Left ventricle myocardium inferior (tissue), 1 donor: ENCODE results near the gene IL1RL2. TPM values are rescaled to one million over a fixed set of nuclear protein-coding genes. Genes with fewer than 3 reads are reported as not detected.

Source experiments
- DNase-seq: peaks from one replicate; pipeline ENCODE4 v3.0.0-alpha.2; 2020
- H3K27ac ChIP-seq: fragments of 200-600 bp; replicated peaks from 2 replicates; pipeline ENCODE4 v1.8.0; 2021
- H3K27me3 ChIP-seq: fragments of 200-600 bp; 2 replicates; pipeline ENCODE4 v1.8.0; 2021; ENCODE audit warnings: low read depth
- H3K36me3 ChIP-seq: fragments of 200-600 bp; 2 replicates; pipeline ENCODE4 v1.8.0; 2021
- H3K4me1 ChIP-seq: fragments of 200-600 bp; 2 replicates; pipeline ENCODE4 v1.8.0; 2021
- H3K4me3 ChIP-seq: fragments of 200-600 bp; 2 replicates; pipeline ENCODE4 v1.8.0; 2021; ENCODE audit warnings: mild to moderate bottlenecking, moderate library complexity
- H3K9me3 ChIP-seq: fragments of 200-600 bp; replicated peaks from 2 replicates; pipeline ENCODE4 v1.8.0; 2021
- CTCF ChIP-seq: fragments of 200-600 bp; IDR thresholded peaks from 2 replicates; pipeline ENCODE4 v1.8.0; 2021; ENCODE audit warnings: antibody characterized with exemption, mild to moderate bottlenecking, borderline replicate concordance
- intact Hi-C: fragments of 100-400 bp; cut with micrococcal nuclease; formaldehyde crosslinking; loops from one replicate; pipeline ENCODE4 v1.11.0; 2022
- total RNA-seq: library from RNA; stranded (reverse); fragmentation: NEBNext Ultra II Directional; extraction: Animal tissue kit (Norgen Biotek cat#: 25700); gene quantifications from one replicate; pipeline ENCODE4 v1.2.1, GENCODE V29; 2021
- donor health status: DM: no; HTN: yes; CAD: no; lungs with severe emphysema.

The IL1RL2 gene
- total RNA-seq, 1 donor from 2014 or later: 0.30 TPM

DNA sequence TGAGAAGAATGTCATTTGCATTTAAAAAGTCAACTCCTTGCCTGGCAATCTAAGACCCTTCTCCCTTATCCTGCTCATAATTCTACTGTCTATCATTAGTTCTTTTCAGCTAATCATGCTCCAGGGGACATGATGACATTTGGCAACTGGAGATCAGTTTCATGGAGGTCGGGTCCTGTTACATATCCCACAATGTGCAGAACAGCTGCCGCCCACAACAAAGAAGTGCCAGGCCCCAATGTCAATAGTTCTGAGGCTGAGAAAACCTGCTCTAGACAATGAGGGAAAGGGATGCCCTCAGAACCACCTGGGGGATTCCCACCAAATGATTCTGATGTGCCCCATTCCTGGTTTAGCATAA, 71.2 kb downstream of the IL1RL2 start:
- TF ChIP-seq CTCF: no peak
- Histone ChIP-seq H3K9me3 (no peaks in the 10 kb centered on the region), H3K27me3 (peaks cover 20% of the 10 kb centered on the region), H3K36me3 (no peaks in the 10 kb centered on the region), H3K4me1 (peaks cover 8% of the 10 kb centered on the region), H3K27ac (no peak overlapping the region), H3K4me3 (no peak overlapping the region)
- DNase-seq: no peak
- intact Hi-C loops: loop anchor here (10.0 kb wide), 1 partner anchor 87 kb away; no protein-coding TSS in a partner anchor

DNA sequence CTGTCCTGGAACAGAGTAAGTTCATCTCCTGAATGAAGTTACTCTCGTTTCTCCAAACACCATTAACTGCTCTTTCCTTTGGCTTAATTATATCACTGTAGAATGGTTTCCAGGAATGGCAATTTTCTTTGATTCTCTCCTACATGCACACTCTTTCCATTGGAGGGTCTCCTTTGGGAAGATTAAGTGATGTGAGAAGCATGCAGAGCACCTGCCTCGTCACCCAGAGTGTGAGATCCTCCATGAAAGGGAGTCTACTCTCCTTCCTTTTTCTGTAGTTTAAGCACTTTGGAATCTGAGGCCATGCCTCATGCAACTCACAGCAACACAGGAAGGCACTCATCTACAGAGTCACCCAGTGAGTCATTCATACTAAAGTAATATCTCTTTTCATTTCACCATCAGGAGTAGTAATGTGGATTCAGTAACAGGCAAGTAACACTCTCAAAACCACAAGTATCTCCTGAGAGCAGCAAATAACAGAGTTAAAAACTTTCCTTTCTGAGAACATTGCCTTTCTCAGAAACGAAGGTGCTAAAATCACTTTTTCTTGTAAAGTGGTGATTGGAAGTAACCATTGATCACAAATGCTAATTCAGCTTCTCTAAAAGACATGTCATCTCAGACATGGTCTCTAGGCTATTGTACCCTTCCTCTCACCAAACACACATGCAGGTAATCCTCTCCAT, 71.7 kb downstream of the IL1RL2 start:
- Histone ChIP-seq H3K4me1 (peaks cover 8% of the 10 kb centered on the region), H3K27me3 (peaks cover 15% of the 10 kb centered on the region), H3K4me3 (no peak overlapping the region), H3K27ac (no peak overlapping the region), H3K36me3 (no peaks in the 10 kb centered on the region), H3K9me3 (no peaks in the 10 kb centered on the region)
- no peak for DNase-seq
- no peak for TF ChIP-seq CTCF
- intact Hi-C loops: loop anchor here (10.0 kb wide), 1 partner anchor 86 kb away; no protein-coding TSS in a partner anchor

DNA sequence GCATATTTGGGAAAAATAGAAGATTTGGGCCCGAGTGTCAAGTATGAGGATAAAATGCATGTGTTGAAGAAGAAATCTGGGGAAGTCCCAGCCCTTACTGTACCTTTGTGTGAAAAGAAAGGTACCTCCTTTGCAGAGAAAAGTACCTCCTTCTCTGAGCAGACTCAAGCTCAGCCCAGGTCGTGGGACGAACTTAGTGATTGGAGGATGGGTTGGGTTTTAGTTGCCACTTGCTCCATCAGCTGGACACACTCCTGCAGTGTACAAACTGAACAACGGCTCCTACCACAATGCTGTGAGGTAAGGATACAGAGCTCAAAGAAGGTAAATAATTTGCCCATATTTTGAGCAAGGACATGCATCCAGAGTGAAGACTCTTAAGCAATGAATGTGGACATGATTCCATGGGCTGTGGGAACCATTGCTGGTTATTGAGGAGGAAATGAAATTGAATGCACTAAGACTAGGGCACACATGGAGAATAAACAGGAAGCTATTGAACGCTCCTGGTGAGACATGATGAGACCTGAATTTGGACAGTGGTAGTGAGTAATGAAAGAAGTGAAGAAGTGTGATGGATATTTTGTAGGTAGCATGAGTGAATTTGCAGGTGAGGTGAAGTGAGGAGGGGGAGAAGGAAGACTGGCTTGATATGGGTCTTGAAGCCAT, 74.8 kb downstream of the IL1RL2 start:
- no peak overlapping the region for H3K27ac ChIP-seq
- H3K9me3 ChIP-seq: no peaks in the 10 kb centered on the region
- no peak for TF ChIP-seq CTCF
- DNase-seq: no peak
- H3K4me1 ChIP-seq: peaks cover 3% of the 10 kb centered on the region
- H3K4me3 ChIP-seq: no peak overlapping the region
- no peaks in the 10 kb centered on the region for H3K36me3 ChIP-seq
- peaks cover 15% of the 10 kb centered on the region for H3K27me3 ChIP-seq
- intact Hi-C loops: no loop called here

- H3K9me3 ChIP-seq: no peaks in the 10 kb centered on the region
- TF ChIP-seq CTCF: no peak
- intact Hi-C loops: no loop called here
- H3K4me3 ChIP-seq: no peak overlapping the region
- H3K27me3 ChIP-seq: peaks cover 15% of the 10 kb centered on the region
- no peaks in the 10 kb centered on the region for H3K36me3 ChIP-seq
- no peak overlapping the region for H3K27ac ChIP-seq
- DNase-seq: no peak
- peaks cover 3% of the 10 kb centered on the region for H3K4me1 ChIP-seq
These were observed 75.7 kb downstream of the IL1RL2 start for GRCh38 chr2:102262216-102263129.

DNA sequence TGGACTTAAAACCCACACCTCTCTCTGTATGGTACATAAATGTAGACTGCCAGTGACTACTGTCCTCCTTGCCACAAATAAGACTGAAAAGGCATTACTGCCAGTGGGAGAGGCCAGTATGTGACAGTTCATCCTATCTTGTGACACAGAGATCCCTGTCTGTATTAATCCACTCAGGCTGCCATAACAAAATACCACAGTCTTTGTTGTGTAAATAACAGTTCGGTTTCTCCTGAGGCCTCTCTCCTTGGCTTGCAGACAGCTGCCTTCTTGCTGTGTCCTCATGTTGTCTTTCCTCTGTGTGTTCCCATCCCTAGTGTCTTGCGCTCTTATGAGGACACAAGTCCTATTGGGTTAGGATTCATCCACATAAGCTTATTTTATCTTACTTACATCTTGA, 78.1 kb downstream of the IL1RL2 start:
- DNase-seq: no peak
- intact Hi-C loops: no loop called here
- H3K27ac ChIP-seq: no peak overlapping the region
- no peaks in the 10 kb centered on the region for H3K9me3 ChIP-seq
- TF ChIP-seq CTCF: no peak
- H3K36me3 ChIP-seq: no peaks in the 10 kb centered on the region
- H3K4me3 ChIP-seq: no peak overlapping the region
- H3K4me1 ChIP-seq: peaks cover 9% of the 10 kb centered on the region
- H3K27me3 ChIP-seq: peaks cover 15% of the 10 kb centered on the region
